Measurements from ENCODE around the gene ZFP42.

Gene ZFP42

DNA sequence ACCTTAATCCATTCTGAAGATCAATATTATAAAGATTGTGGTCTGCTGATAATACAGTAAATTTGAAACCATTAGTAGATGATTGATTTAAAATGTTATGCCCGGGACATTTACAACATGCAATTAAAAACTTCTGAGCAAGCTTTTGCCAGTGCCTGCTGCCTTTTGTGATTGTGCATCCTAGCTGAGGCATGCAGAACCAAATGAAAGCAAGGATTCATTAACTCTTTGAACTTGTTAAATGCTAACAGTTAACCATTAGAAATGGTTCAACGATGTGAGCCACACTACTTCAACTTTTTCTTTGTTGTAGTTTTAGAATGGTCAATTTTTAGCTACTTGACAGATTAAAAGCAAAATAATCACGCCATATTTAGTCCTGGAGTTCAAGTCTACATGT is 51.1 kb downstream of the ZFP42 start:
- H3K4me3 ChIP-seq (ENCODE audit: low read depth, low read length), result no peak overlapping the region
- no peak for TF ChIP-seq CTCF (IDR thresholded peaks at IDR 0.05; ENCODE audit: borderline replicate concordance, insufficient read depth, low read depth, low read length)

GRCh38 chr4:188053302-188053701 is 57.7 kb downstream of the ZFP42 start:
- no peak for TF ChIP-seq CTCF (IDR thresholded peaks at IDR 0.05; ENCODE audit: borderline replicate concordance, insufficient read depth, low read depth, low read length)
- no peak overlapping the region for H3K4me3 ChIP-seq (ENCODE audit: low read depth, low read length)
